ENCODE measurements around the gene RUNDC1.

RUNDC1 gene

GRCh38 chr17:43020789-43021740 lies 40.7 kb downstream of the RUNDC1 start:
- H3K4me1 Mint-ChIP-seq (ENCODE audit: low read depth): peaks cover 37% of the 10 kb centered on the region
- no peaks in the 10 kb centered on the region for H3K27me3 Mint-ChIP-seq
- no peaks in the 10 kb centered on the region for H3K36me3 Mint-ChIP-seq (ENCODE audit: low read depth)
- peak overlapping the region; percentile 45 for H3K27ac Mint-ChIP-seq
- H3K9me3 Mint-ChIP-seq: no peaks in the 10 kb centered on the region
- peak overlapping the region; percentile 84 for H3K4me3 Mint-ChIP-seq

GRCh38 chr17:43021741-43022512 lies 41.6 kb downstream of the RUNDC1 start, which contains the start of gene VAT1:
Gene VAT1, minus strand, starts transcription at chr17:43022385. Its CDS starts 63 bp downstream, at chr17:43022322.
- Mint-ChIP-seq H3K9me3 (no peaks in the 10 kb centered on the region), H3K36me3 (ENCODE audit: low read depth) (no peaks in the 10 kb centered on the region), H3K4me1 (ENCODE audit: low read depth) (peaks cover 37% of the 10 kb centered on the region), H3K27me3 (no peaks in the 10 kb centered on the region), H3K27ac (peak within 1 kb of the TSS; percentile 45), H3K4me3 (peak within 1 kb of the TSS; percentile 84)

GRCh38 chr17:43024407-43025289 lies 44.3 kb downstream of the RUNDC1 start, which contains the start of gene RND2:
Gene RND2, plus strand, starts transcription at chr17:43025231. Its CDS starts 117 bp downstream, at chr17:43025348.
- Mint-ChIP-seq H3K27me3 (no peaks in the 10 kb centered on the region), H3K27ac (peak within 1 kb of the TSS; percentile 77), H3K36me3 (ENCODE audit: low read depth) (no peaks in the 10 kb centered on the region), H3K4me3 (peak within 1 kb of the TSS; percentile 83), H3K4me1 (ENCODE audit: low read depth) (peaks cover 26% of the 10 kb centered on the region), H3K9me3 (no peaks in the 10 kb centered on the region)

- Mint-ChIP-seq H3K4me3 (peak overlapping the region; percentile 32), H3K27me3 (no peaks in the 10 kb centered on the region), H3K4me1 (ENCODE audit: low read depth) (peaks cover 20% of the 10 kb centered on the region), H3K36me3 (ENCODE audit: low read depth) (no peaks in the 10 kb centered on the region), H3K27ac (no peak overlapping the region), H3K9me3 (no peaks in the 10 kb centered on the region)
Measured at GRCh38 chr17:43025290-43025657, 44.9 kb downstream of the RUNDC1 start.

GRCh38 chr17:43025766-43026537 lies 45.6 kb downstream of the RUNDC1 start:
- H3K36me3 Mint-ChIP-seq (ENCODE audit: low read depth): no peaks in the 10 kb centered on the region
- H3K27ac Mint-ChIP-seq: no peak overlapping the region
- H3K27me3 Mint-ChIP-seq: no peaks in the 10 kb centered on the region
- H3K9me3 Mint-ChIP-seq: no peaks in the 10 kb centered on the region
- peaks cover 15% of the 10 kb centered on the region for H3K4me1 Mint-ChIP-seq (ENCODE audit: low read depth)
- no peak overlapping the region for H3K4me3 Mint-ChIP-seq

GRCh38 chr17:43026595-43026994 lies 46.2 kb downstream of the RUNDC1 start:
- no peaks in the 10 kb centered on the region for H3K9me3 Mint-ChIP-seq
- no peaks in the 10 kb centered on the region for H3K36me3 Mint-ChIP-seq (ENCODE audit: low read depth)
- no peaks in the 10 kb centered on the region for H3K27me3 Mint-ChIP-seq
- H3K4me3 Mint-ChIP-seq: no peak overlapping the region
- H3K4me1 Mint-ChIP-seq (ENCODE audit: low read depth): peaks cover 12% of the 10 kb centered on the region
- no peak overlapping the region for H3K27ac Mint-ChIP-seq

GRCh38 chr17:43027091-43028032 lies 47.0 kb downstream of the RUNDC1 start:
- no peaks in the 10 kb centered on the region for H3K27me3 Mint-ChIP-seq
- no peaks in the 10 kb centered on the region for H3K9me3 Mint-ChIP-seq
- peaks cover 9% of the 10 kb centered on the region for H3K4me1 Mint-ChIP-seq (ENCODE audit: low read depth)
- no peak overlapping the region for H3K27ac Mint-ChIP-seq
- no peaks in the 10 kb centered on the region for H3K36me3 Mint-ChIP-seq (ENCODE audit: low read depth)
- no peak overlapping the region for H3K4me3 Mint-ChIP-seq

- Mint-ChIP-seq H3K36me3 (ENCODE audit: low read depth) (no peaks in the 10 kb centered on the region), H3K9me3 (no peaks in the 10 kb centered on the region), H3K27ac (no peak overlapping the region), H3K4me1 (ENCODE audit: low read depth) (peaks cover 9% of the 10 kb centered on the region), H3K4me3 (no peak overlapping the region), H3K27me3 (no peaks in the 10 kb centered on the region)
Measured at GRCh38 chr17:43028221-43028861, 48.0 kb downstream of the RUNDC1 start.

- no peaks in the 10 kb centered on the region for H3K27me3 Mint-ChIP-seq
- H3K27ac Mint-ChIP-seq: no peak overlapping the region
- H3K36me3 Mint-ChIP-seq (ENCODE audit: low read depth): no peaks in the 10 kb centered on the region
- H3K4me3 Mint-ChIP-seq: no peak overlapping the region
- H3K4me1 Mint-ChIP-seq (ENCODE audit: low read depth): no peaks in the 10 kb centered on the region
- no peaks in the 10 kb centered on the region for H3K9me3 Mint-ChIP-seq
Measured at GRCh38 chr17:43030137-43030767, 49.9 kb downstream of the RUNDC1 start.

- H3K4me3 Mint-ChIP-seq: no peak overlapping the region
- no peaks in the 10 kb centered on the region for H3K9me3 Mint-ChIP-seq
- H3K36me3 Mint-ChIP-seq (ENCODE audit: low read depth): no peaks in the 10 kb centered on the region
- no peak overlapping the region for H3K27ac Mint-ChIP-seq
- no peaks in the 10 kb centered on the region for H3K27me3 Mint-ChIP-seq
- no peaks in the 10 kb centered on the region for H3K4me1 Mint-ChIP-seq (ENCODE audit: low read depth)
Measured at GRCh38 chr17:43031666-43032065, 51.3 kb downstream of the RUNDC1 start.

- H3K27ac Mint-ChIP-seq: no peak overlapping the region
- H3K4me1 Mint-ChIP-seq (ENCODE audit: low read depth): no peaks in the 10 kb centered on the region
Measured at GRCh38 chr17:43033948-43034881, 53.9 kb downstream of the RUNDC1 start.

More at GRCh38 chr17:43033948-43034881, 53.9 kb downstream of the RUNDC1 start:
- Mint-ChIP-seq H3K36me3 (ENCODE audit: low read depth) (no peaks in the 10 kb centered on the region), H3K4me3 (no peak overlapping the region), H3K27me3 (no peaks in the 10 kb centered on the region), H3K9me3 (no peaks in the 10 kb centered on the region)
